Stimulated activated CD8-positive, alpha-beta memory T cell treated with anti-CD3 and anti-CD28 coated beads, Interleukin-12 subunit alpha, Interleukin-12 subunit beta, amount 100 ng/mL, for 24 hours (primary cell): Measurements from ENCODE around the gene KIN.
"Not testable (repeated sequence)": the region's sequence is repeated elsewhere in the genome, so short reads cannot be mapped to it uniquely, and the experiment has no call there.

Source experiments
- DNase-seq: peaks from one replicate; pipeline ENCODE4 v3.0.0-alpha.2; 2020; ENCODE audit errors: extremely low read depth

The KIN gene

GRCh38 chr10:7794251-7795026, 6.6 kb upstream of the KIN start:
- DNase-seq: no peak

- DNase-seq: no peak
Observed at GRCh38 chr10:7792541-7792940, 4.7 kb upstream of the KIN start.

GRCh38 chr10:7789390-7789789, 1.6 kb upstream of the KIN start:
- DNase-seq: no peak

- no peak for DNase-seq
Observed at GRCh38 chr10:7788639-7789286, 970 bp upstream of the KIN start.

- no peak for DNase-seq
Observed at GRCh38 chr10:7787150-7787856, 490 bp downstream of the KIN start.

GRCh38 chr10:7786430-7786829, 1.4 kb downstream of the KIN start:
- DNase-seq: no peak

- not testable (repeated sequence) for DNase-seq
Observed at GRCh38 chr10:7782194-7782593, 5.6 kb downstream of the KIN start.

- no peak for DNase-seq
Observed at GRCh38 chr10:7776777-7777176, 11.0 kb downstream of the KIN start.

GRCh38 chr10:7773845-7774801, 13.7 kb downstream of the KIN start:
- no peak for DNase-seq

- no peak for DNase-seq
Observed at GRCh38 chr10:7768417-7768816, 19.4 kb downstream of the KIN start.

- DNase-seq: no peak
Observed at GRCh38 chr10:7767209-7767608, 20.6 kb downstream of the KIN start.

GRCh38 chr10:7766241-7766640, 21.6 kb downstream of the KIN start:
- no peak for DNase-seq

- DNase-seq: no peak
Observed at GRCh38 chr10:7763929-7764328, 23.9 kb downstream of the KIN start.

- no peak for DNase-seq
Observed at GRCh38 chr10:7756360-7756992, 31.3 kb downstream of the KIN start.

- no peak for DNase-seq
Observed at GRCh38 chr10:7755103-7755502, 32.7 kb downstream of the KIN start.

GRCh38 chr10:7752251-7752650, 35.5 kb downstream of the KIN start:
- DNase-seq: no peak

- no peak for DNase-seq
Observed at GRCh38 chr10:7750222-7750621, 37.6 kb downstream of the KIN start.

GRCh38 chr10:7748637-7749036, 39.2 kb downstream of the KIN start:
- DNase-seq: not testable (repeated sequence)

GRCh38 chr10:7744307-7744706, 43.5 kb downstream of the KIN start:
- DNase-seq: no peak

GRCh38 chr10:7738536-7739407, 49.0 kb downstream of the KIN start:
- DNase-seq: no peak
